A549 (cell line): ENCODE results near the gene SCUBE1. TPM values are rescaled to one million over a fixed set of nuclear protein-coding genes. Genes with fewer than 3 reads are reported as not detected.

Source experiments
- ATAC-seq, 2 experiments: fragments of 200-7000 bp in 1 of 2; fragments of >200 bp in 1 of 2; cut with Nextera tagmentation in 1 of 2; cut with Tn5 transposase in 1 of 2; 3 replicates each; pipeline versions ENCODE4 v1.8.0 to v1.9.1; 2018 to 2020; ENCODE audit warnings: mild to moderate bottlenecking in 1 of 2, moderate library complexity in 1 of 2
- CTCF ChIA-PET: fragments of 300-600 bp; sonication (Branson Sonifier 250); formaldehyde crosslinking; extraction: SDS; loops from one replicate; lab custom pipeline; 2021; ENCODE audit warnings: antibody characterized with exemption, inconsistent platforms; lab: Yijun Ruan, JAX
- POLR2A ChIA-PET: fragments of 350-600 bp; formaldehyde crosslinking; extraction: SDS; loops from one replicate; lab custom pipeline; 2021; ENCODE audit warnings: antibody characterized with exemption, inconsistent platforms; lab: Yijun Ruan, JAX
- DNase-seq, 2 experiments: peaks; one replicate each; pipeline versions ENCODE4 v3.0.0 to v3.0.0-alpha.2; 2011 to 2016; ENCODE audit warnings: low read depth in 1 of 2, low spot score in 1 of 2
- FAIRE-seq: peaks from 2 replicates; lab custom pipeline; 2011; peaks lifted over from hg19 to GRCh38; lab: Jason Lieb, UNC
- H3K27ac ChIP-seq, 2 experiments: fragments of >200 bp; sonication (Bioruptor Twin); formaldehyde crosslinking; 3 replicates each; pipeline ENCODE4 v1.5.1; 2016 to 2017
- H3K4me1 ChIP-seq: fragments of >200 bp; sonication (Bioruptor Twin); formaldehyde crosslinking; 3 replicates; pipeline ENCODE4 v1.6.1; 2016
- H3K4me2 ChIP-seq: fragments of >200 bp; sonication (Bioruptor Twin); formaldehyde crosslinking; 3 replicates; pipeline ENCODE4 v1.6.1; 2016
- H3K4me3 ChIP-seq: fragments of >200 bp; sonication (Bioruptor Twin); formaldehyde crosslinking; 3 replicates; pipeline ENCODE4 v1.5.1; 2016
- H3K9me3 ChIP-seq: fragments of >200 bp; sonication (Bioruptor Twin); formaldehyde crosslinking; 3 replicates; pipeline ENCODE4 v1.6.1; 2016
- CBX2 ChIP-seq: fragments of 200-600 bp; sonication (generic); IDR thresholded peaks from 2 replicates; pipeline ENCODE4 v1.6.1; 2016; ENCODE audit warnings: low read depth, mild to moderate bottlenecking, borderline replicate concordance
- CBX8 ChIP-seq: fragments of 200-600 bp; sonication (generic); IDR thresholded peaks from 2 replicates; pipeline ENCODE4 v1.6.1; 2016
- CEBPB ChIP-seq, 2 experiments: fragments of >200 bp in 1 of 2; sonication (Bioruptor Twin) in 1 of 2; formaldehyde crosslinking in 1 of 2; IDR thresholded peaks; 2 replicates each; pipeline ENCODE4 v1.6.1; 2012 to 2016
- CHD4 ChIP-seq: fragments of 200-600 bp; sonication (generic); IDR thresholded peaks from 2 replicates; pipeline ENCODE4 v1.6.1; 2016; ENCODE audit warnings: antibody characterized with exemption, mild to moderate bottlenecking, borderline replicate concordance
- EHF ChIP-seq: fragments of 250-450 bp; sonication (Bioruptor Pico); IDR thresholded peaks from 2 replicates; pipeline ENCODE4 v1.5.0; 2020; ENCODE audit warnings: mild to moderate bottlenecking
- FOSB ChIP-seq: fragments of 250-450 bp; sonication (Bioruptor Pico); IDR thresholded peaks from 2 replicates; pipeline ENCODE4 v1.5.0; 2020; ENCODE audit warnings: mild to moderate bottlenecking, moderate library complexity
- FOSL2 ChIP-seq, 2 experiments: fragments of 450-650 bp in 1 of 2; fragments of >200 bp in 1 of 2; sonication (Bioruptor Twin) in 1 of 2; formaldehyde crosslinking; IDR thresholded peaks; 2 replicates each; pipeline versions ENCODE4 v1.5.0 to v1.6.1; 2016 to 2020; ENCODE audit warnings: mild to moderate bottlenecking in 1 of 2, moderate library complexity in 1 of 2
- HDAC2 ChIP-seq: fragments of 200-600 bp; sonication (generic); IDR thresholded peaks from 2 replicates; pipeline ENCODE4 v1.6.1; 2016
- HEYL ChIP-seq: fragments of 250-450 bp; sonication (Bioruptor Pico); IDR thresholded peaks from 2 replicates; pipeline ENCODE4 v1.8.0; 2021; ENCODE audit warnings: mild to moderate bottlenecking, moderate library complexity
- HOXA7 ChIP-seq: fragments of 250-450 bp; sonication (Bioruptor Pico); IDR thresholded peaks from 2 replicates; pipeline ENCODE4 v1.5.0; 2020; ENCODE audit warnings: mild to moderate bottlenecking, moderate library complexity
- HOXB5 ChIP-seq: fragments of 250-450 bp; sonication (Bioruptor Pico); IDR thresholded peaks from 2 replicates; pipeline ENCODE4 v1.5.0; 2020; ENCODE audit warnings: mild to moderate bottlenecking, moderate library complexity
- KDM5A ChIP-seq: fragments of 200-600 bp; sonication (generic); IDR thresholded peaks from 2 replicates; pipeline ENCODE4 v1.6.1; 2016; ENCODE audit warnings: antibody characterized with exemption, mild to moderate bottlenecking
- MAFK ChIP-seq: fragments of 450-650 bp; IDR thresholded peaks from 2 replicates; pipeline ENCODE4 v1.6.1; 2014; ENCODE audit not compliant: partially characterized antibody
- NFE2L2 ChIP-seq: fragments of 150-350 bp; conservative IDR thresholded peaks from 2 replicates; pipeline ENCODE4 v1.6.1; 2014; ENCODE audit warnings: low read length
- POLR2AphosphoS2 ChIP-seq: conservative IDR thresholded peaks from 2 replicates; pipeline ENCODE4 v1.6.1; 2012; ENCODE audit warnings: low read length, improper control_type of control experiment, inconsistent platforms
- RAD21 ChIP-seq, 2 experiments: fragments of >200 bp in 1 of 2; sonication (Bioruptor Twin) in 1 of 2; formaldehyde crosslinking in 1 of 2; IDR thresholded peaks in 1 of 2; conservative IDR thresholded peaks in 1 of 2; 2 replicates in 1 of 2; 3 replicates in 1 of 2; pipeline ENCODE4 v1.6.1; 2012 to 2018; ENCODE audit warnings: inconsistent platforms in 1 of 2
- RARB ChIP-seq: fragments of 250-450 bp; sonication (Bioruptor Pico); IDR thresholded peaks from 2 replicates; pipeline ENCODE4 v1.8.0; 2021; ENCODE audit warnings: mild to moderate bottlenecking, moderate library complexity
- RNF2 ChIP-seq: fragments of 200-600 bp; sonication (generic); IDR thresholded peaks from 2 replicates; pipeline ENCODE4 v1.6.1; 2016; ENCODE audit warnings: low read depth, mild to moderate bottlenecking, antibody characterized with exemption, moderate library complexity, borderline replicate concordance
- SREBF2 ChIP-seq: fragments of 450-650 bp; IDR thresholded peaks from 2 replicates; pipeline ENCODE4 v1.6.1; 2014; ENCODE audit warnings: mild to moderate bottlenecking, moderate library complexity
- ZC3H11A ChIP-seq: fragments of 450-650 bp; IDR thresholded peaks from 2 replicates; pipeline ENCODE4 v1.6.1; 2014; ENCODE audit warnings: antibody characterized with exemption, mild to moderate bottlenecking
- WGBS: methylation state at CpG from one replicate; pipeline ENCODE4 v1.1.6; 2017; ENCODE audit errors: missing lambda C conversion rate; 5-methylcytosine and 5-hydroxymethylcytosine counted together
- polyA minus RNA-seq: library from RNA; depleted of rRNA, polyadenylated mRNA; stranded (reverse); fragments of >200 nt; gene quantifications from 2 replicates; pipeline ENCODE4 v1.2.3, GENCODE V29; 2011; rRNA and poly(A)+ RNA removed
- polyA plus RNA-seq, 4 experiments: library from polyadenylated mRNA; depleted of rRNA in 3 of 4; stranded (reverse); fragments of >200 nt; fragmentation: RNase III in 1 of 4; extraction: RNeasy Plus Mini Kit Qiagen cat#74134 plus additional on column Dnase treatment in 1 of 4; gene quantifications; 2 replicates in 3 of 4; 3 replicates in 1 of 4; pipeline ENCODE4 v1.2.3, GENCODE V29; 2011 to 2017
- TF ChIP-seq, protein P1 (sequence below): IDR thresholded peaks from 2 replicates; pipeline ENCODE4 v1.6.1; 2012
- TF ChIP-seq, protein P2 (sequence below): fragments of >200 bp; sonication (Bioruptor Twin); formaldehyde crosslinking; IDR thresholded peaks from 3 replicates; pipeline ENCODE4 v1.5.1; 2016
- TF ChIP-seq, protein P3 (sequence below): IDR thresholded peaks from 2 replicates; pipeline ENCODE4 v1.6.1; 2012
- TF ChIP-seq, protein P4 (sequence below): fragments of 150-350 bp; IDR thresholded peaks from 2 replicates; pipeline ENCODE4 v1.6.1; 2014; ENCODE audit warnings: low read depth, mild to moderate bottlenecking, low read length
- TF ChIP-seq, protein P5 (sequence below): fragments of 450-650 bp; IDR thresholded peaks from 2 replicates; pipeline ENCODE4 v1.6.1; 2014; ENCODE audit warnings: antibody characterized with exemption
- TF ChIP-seq, protein P6 (sequence below): IDR thresholded peaks from 2 replicates; pipeline ENCODE4 v1.6.1; 2012; ENCODE audit warnings: low read depth, borderline replicate concordance
- TF ChIP-seq, protein P7 (sequence below): fragments of >200 bp; sonication (Bioruptor Twin); formaldehyde crosslinking; IDR thresholded peaks from 2 replicates; pipeline ENCODE4 v1.6.1; 2016

The SCUBE1 gene
- 0.08 and 0.12 TPM in 2 replicates for polyA plus RNA-seq (2011; rRNA removed)
- 0.04 and 0.05 TPM in 2 replicates for polyA plus RNA-seq (2012; cell fraction: cytosol; rRNA removed)
- polyA plus RNA-seq (2012; cell fraction: nucleus; rRNA removed), result 0.05 and 0.19 TPM in 2 replicates
- 0.01 to 0.12 TPM (median 0.01 TPM) in 3 replicates for polyA plus RNA-seq (2017; fragmentation: RNase III; extraction: RNeasy Plus Mini Kit Qiagen cat#74134 plus additional on column Dnase treatment)
- not detected in 2 replicates for polyA minus RNA-seq

DNA sequence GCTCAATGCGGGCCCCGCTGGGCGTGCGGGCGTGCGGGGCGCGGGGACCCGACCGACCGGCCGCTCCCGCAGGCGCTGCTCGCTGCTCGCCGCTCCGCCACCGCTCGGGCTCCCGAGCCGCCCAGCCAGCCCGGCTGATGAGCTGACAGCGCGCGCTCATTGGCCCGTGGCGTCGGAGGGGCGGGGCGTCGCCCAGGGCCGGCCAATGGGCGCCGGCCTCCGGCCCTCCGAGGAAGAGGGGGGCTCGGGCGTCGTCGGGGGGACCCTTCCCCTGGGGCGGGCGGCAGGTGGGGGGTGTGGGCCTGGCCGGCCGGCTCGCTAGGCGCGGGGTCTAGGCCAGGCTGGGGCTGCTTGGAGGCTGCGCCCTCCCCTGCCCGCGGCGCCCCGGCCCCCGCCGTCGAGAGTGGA lies at the start of gene SCUBE1:
TSS of gene SCUBE1 (minus strand) at position 111 of the 408 bp plus-strand sequence. CDS start 111 bp downstream, outside the sequence.
- ChIA-PET CTCF (interaction anchor here (0.6 to 0.7 kb wide), 2 partner anchors 69 to 124 kb away, joined by 3 read pairs; no protein-coding TSS in a partner anchor), POLR2A (no interaction called here)
- peak; percentile 17 to 64 for DNase-seq
- peak; percentile 78 to 86 for ATAC-seq
- FAIRE-seq, result no peak
- H3K4me3 ChIP-seq, result peak within 1 kb of the TSS; percentile 51
- H3K4me1 ChIP-seq, result peaks cover 11% of the 10 kb centered on the region
- no CpG with 5 or more reads among the region's 56 CpGs for WGBS
- TF ChIP-seq, protein P1, sequence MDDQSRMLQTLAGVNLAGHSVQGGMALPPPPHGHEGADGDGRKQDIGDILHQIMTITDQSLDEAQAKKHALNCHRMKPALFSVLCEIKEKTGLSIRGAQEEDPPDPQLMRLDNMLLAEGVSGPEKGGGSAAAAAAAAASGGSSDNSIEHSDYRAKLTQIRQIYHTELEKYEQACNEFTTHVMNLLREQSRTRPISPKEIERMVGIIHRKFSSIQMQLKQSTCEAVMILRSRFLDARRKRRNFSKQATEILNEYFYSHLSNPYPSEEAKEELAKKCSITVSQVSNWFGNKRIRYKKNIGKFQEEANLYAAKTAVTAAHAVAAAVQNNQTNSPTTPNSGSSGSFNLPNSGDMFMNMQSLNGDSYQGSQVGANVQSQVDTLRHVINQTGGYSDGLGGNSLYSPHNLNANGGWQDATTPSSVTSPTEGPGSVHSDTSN, result no peak
- peak within 1 kb of the TSS in 1 of 2 experiments; percentile 66; a peak in 3 of 6 replicates for H3K27ac ChIP-seq
- H3K4me2 ChIP-seq, result peak within 1 kb of the TSS; percentile 95
- no peaks in the 10 kb centered on the region for H3K9me3 ChIP-seq

DNA sequence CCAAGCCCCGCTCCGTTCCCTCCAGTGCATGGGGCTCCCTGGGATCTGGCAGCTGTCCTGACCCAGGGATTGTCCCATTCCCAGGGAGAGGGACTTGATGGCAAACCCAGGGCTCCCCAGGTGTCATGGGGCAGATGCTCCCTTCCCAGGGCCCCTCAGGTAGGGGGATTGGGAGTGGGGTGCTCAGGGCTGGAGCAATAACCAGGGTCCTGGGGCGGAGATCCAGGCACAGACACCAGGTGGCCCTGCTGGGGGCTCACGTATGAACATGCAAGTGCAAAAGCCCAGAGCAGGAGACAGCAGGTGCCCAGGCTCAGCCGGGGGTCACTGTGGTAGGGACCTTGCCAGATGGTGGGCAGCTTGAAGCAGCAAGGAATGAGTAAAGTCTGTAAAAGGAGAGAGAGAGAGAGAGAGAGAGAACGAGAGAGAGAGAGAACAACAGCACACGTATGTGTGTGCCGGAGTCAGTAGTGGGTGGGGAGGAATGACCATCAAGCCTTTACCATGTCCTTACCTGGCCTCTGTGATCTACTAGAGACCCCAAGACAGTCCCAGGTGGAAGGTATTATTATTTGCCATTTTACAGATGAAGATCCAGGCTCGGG lies 49.3 kb upstream of the SCUBE1 start:
- Histone ChIP-seq H3K4me2 (no peak overlapping the region), H3K4me1 (no peaks in the 10 kb centered on the region), H3K9me3 (no peaks in the 10 kb centered on the region), H3K4me3 (no peak overlapping the region), H3K27ac (no peak overlapping the region)
- CTCF ChIA-PET, result interaction anchor here (0.6 to 11.7 kb wide), 2 partner anchors 11 to 117 kb away, joined by 3 to 134 read pairs; no protein-coding TSS in a partner anchor
- POLR2A ChIA-PET, result interaction anchor here (0.6 kb wide), 1 partner anchor 79 kb away, joined by 4 read pairs; no protein-coding TSS in a partner anchor
- ATAC-seq (no peak), DNase-seq (no peak), FAIRE-seq (no peak)
- TF ChIP-seq KDM5A (no peak), CHD4 (no peak), CBX8 (no peak), CEBPB (IDR thresholded peaks at IDR 0.05) (no peak), SREBF2 (no peak), RAD21 (conservative IDR thresholded peaks at IDR 0.05 in 1 of 2, IDR thresholded peaks at IDR 0.05 in 1 of 2) (no peak), HOXB5 (CRISPR knock-in tag) (no peak), HOXA7 (CRISPR knock-in tag) (no peak), CBX2 (no peak), FOSB (CRISPR knock-in tag) (no peak)
- TF ChIP-seq, protein P2, sequence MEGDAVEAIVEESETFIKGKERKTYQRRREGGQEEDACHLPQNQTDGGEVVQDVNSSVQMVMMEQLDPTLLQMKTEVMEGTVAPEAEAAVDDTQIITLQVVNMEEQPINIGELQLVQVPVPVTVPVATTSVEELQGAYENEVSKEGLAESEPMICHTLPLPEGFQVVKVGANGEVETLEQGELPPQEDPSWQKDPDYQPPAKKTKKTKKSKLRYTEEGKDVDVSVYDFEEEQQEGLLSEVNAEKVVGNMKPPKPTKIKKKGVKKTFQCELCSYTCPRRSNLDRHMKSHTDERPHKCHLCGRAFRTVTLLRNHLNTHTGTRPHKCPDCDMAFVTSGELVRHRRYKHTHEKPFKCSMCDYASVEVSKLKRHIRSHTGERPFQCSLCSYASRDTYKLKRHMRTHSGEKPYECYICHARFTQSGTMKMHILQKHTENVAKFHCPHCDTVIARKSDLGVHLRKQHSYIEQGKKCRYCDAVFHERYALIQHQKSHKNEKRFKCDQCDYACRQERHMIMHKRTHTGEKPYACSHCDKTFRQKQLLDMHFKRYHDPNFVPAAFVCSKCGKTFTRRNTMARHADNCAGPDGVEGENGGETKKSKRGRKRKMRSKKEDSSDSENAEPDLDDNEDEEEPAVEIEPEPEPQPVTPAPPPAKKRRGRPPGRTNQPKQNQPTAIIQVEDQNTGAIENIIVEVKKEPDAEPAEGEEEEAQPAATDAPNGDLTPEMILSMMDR, result no peak
- 76% methylated on average over 9 of the region's 9 CpGs for WGBS

DNA sequence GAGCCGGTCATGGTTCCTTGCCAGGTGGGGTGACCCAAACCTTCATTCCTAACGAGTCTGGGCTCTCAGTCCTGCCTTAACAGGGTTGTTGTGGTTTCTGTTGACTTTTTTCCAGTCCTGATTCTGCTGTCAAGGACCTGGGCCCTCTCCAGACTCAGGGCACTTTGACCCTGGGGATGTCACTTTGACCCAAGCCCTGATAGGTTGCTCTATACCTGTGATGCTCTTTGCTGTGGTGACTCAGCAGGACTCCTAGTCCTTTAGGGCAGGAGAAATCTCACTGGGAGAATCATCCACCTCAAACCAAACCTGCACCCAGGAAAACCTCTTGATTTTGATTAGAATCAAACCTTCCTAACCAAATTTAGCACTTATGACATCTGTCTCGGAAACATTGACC lies 48.1 kb upstream of the SCUBE1 start:
- ATAC-seq (no peak), FAIRE-seq (no peak), DNase-seq (no peak)
- Histone ChIP-seq H3K4me3 (no peak overlapping the region), H3K9me3 (no peaks in the 10 kb centered on the region), H3K27ac (no peak overlapping the region), H3K4me1 (no peaks in the 10 kb centered on the region), H3K4me2 (no peak overlapping the region)
- ChIA-PET CTCF (interaction anchor here (0.6 to 11.7 kb wide), 2 partner anchors 116 to 164 kb away, joined by 4 to 134 read pairs; no protein-coding TSS in a partner anchor), POLR2A (no interaction called here)
- TF ChIP-seq HDAC2, result no peak
- no peak for TF ChIP-seq SREBF2
- TF ChIP-seq, protein P3, sequence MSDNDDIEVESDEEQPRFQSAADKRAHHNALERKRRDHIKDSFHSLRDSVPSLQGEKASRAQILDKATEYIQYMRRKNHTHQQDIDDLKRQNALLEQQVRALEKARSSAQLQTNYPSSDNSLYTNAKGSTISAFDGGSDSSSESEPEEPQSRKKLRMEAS, result no peak
- no peak for TF ChIP-seq POLR2AphosphoS2
- no peak for TF ChIP-seq HEYL (CRISPR knock-in tag)
- no peak for TF ChIP-seq MAFK
- no peak for TF ChIP-seq RARB (CRISPR knock-in tag)
- TF ChIP-seq, protein P4, sequence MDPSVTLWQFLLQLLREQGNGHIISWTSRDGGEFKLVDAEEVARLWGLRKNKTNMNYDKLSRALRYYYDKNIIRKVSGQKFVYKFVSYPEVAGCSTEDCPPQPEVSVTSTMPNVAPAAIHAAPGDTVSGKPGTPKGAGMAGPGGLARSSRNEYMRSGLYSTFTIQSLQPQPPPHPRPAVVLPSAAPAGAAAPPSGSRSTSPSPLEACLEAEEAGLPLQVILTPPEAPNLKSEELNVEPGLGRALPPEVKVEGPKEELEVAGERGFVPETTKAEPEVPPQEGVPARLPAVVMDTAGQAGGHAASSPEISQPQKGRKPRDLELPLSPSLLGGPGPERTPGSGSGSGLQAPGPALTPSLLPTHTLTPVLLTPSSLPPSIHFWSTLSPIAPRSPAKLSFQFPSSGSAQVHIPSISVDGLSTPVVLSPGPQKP, result no peak
- TF ChIP-seq, protein P5, sequence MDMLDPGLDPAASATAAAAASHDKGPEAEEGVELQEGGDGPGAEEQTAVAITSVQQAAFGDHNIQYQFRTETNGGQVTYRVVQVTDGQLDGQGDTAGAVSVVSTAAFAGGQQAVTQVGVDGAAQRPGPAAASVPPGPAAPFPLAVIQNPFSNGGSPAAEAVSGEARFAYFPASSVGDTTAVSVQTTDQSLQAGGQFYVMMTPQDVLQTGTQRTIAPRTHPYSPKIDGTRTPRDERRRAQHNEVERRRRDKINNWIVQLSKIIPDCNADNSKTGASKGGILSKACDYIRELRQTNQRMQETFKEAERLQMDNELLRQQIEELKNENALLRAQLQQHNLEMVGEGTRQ, result no peak
- TF ChIP-seq, protein P6, sequence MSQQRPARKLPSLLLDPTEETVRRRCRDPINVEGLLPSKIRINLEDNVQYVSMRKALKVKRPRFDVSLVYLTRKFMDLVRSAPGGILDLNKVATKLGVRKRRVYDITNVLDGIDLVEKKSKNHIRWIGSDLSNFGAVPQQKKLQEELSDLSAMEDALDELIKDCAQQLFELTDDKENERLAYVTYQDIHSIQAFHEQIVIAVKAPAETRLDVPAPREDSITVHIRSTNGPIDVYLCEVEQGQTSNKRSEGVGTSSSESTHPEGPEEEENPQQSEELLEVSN, result no peak
- TF ChIP-seq FOSL2 (IDR thresholded peaks at IDR 0.05), result no peak
- TF ChIP-seq FOSL2 (CRISPR knock-in tag; IDR thresholded peaks at IDR 0.05), result no peak
- no peak for TF ChIP-seq EHF (CRISPR knock-in tag)
- no peak for TF ChIP-seq NFE2L2
- TF ChIP-seq, protein P7, sequence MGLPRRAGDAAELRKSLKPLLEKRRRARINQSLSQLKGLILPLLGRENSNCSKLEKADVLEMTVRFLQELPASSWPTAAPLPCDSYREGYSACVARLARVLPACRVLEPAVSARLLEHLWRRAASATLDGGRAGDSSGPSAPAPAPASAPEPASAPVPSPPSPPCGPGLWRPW, result no peak
- TF ChIP-seq RNF2, result no peak
- TF ChIP-seq ZC3H11A, result no peak
- 53% methylated on average over 1 of the region's 3 CpGs for WGBS
